GM12892 (cell line): ENCODE data around the gene MYBPC2.

Experiments used
- POLR2A ChIP-seq: IDR thresholded peaks from 2 replicates; pipeline ENCODE4 v1.6.1; 2011; ENCODE audit warnings: low read depth, low read length, control low read depth
- POLR2AphosphoS5 ChIP-seq: IDR thresholded peaks from 2 replicates; pipeline ENCODE4 v1.6.1; 2011; ENCODE audit warnings: low read depth, low read length, control low read depth

- TF ChIP-seq POLR2A: no peak
- no peak for TF ChIP-seq POLR2AphosphoS5
These were observed 32.3 kb downstream of the MYBPC2 start for GRCh38 chr19:50465000-50465399.
